K562 (cell line): Measurements from ENCODE around the gene PPAT. TPM values are rescaled to one million over a fixed set of nuclear protein-coding genes. Genes with fewer than 3 reads are reported as not detected.

Experiments used
- ARID1B ChIP-seq: fragments of 450-650 bp; IDR thresholded peaks from 2 replicates; pipeline ENCODE4 v1.6.1; 2016; ENCODE audit warnings: antibody characterized with exemption, mild to moderate bottlenecking, inconsistent platforms
- CCNT2 ChIP-seq: IDR thresholded peaks from 2 replicates; pipeline ENCODE4 v1.6.1; 2011; ENCODE audit warnings: borderline replicate concordance, low read depth, mild to moderate bottlenecking, moderate library complexity, mixed read lengths, low read length; ENCODE audit not compliant: insufficient read length; ENCODE audit errors: extremely low read depth
- CREB3 ChIP-seq: fragments of 450-650 bp; conservative IDR thresholded peaks from 2 replicates; pipeline ENCODE4 v1.6.1; 2016; ENCODE audit warnings: missing genetic modification characterization, low read depth, mild to moderate bottlenecking, missing compliant biosample characterization, moderate library complexity
- CTBP1 ChIP-seq: fragments of 450-650 bp; IDR thresholded peaks from 2 replicates; pipeline ENCODE4 v1.6.1; 2016; ENCODE audit warnings: borderline replicate concordance
- GTF2A2 ChIP-seq: IDR thresholded peaks from 2 replicates; pipeline ENCODE4 v1.6.1; 2016; ENCODE audit warnings: mild to moderate bottlenecking, missing genetic modification characterization, missing compliant biosample characterization
- KLF1 ChIP-seq: fragments of 450-650 bp; IDR thresholded peaks from 2 replicates; pipeline ENCODE4 v1.6.1; 2016; ENCODE audit warnings: missing genetic modification characterization, missing compliant biosample characterization
- MAX ChIP-seq: sonication (generic); formaldehyde crosslinking; IDR thresholded peaks from 2 replicates; pipeline ENCODE4 v1.9.0; 2022; ENCODE audit warnings: mild to moderate bottlenecking, missing genetic modification reagents
- NR2F6 ChIP-seq: fragments of 450-650 bp; formaldehyde crosslinking; IDR thresholded peaks from 2 replicates; pipeline ENCODE4 v1.4.0; 2020; ENCODE audit warnings: mild to moderate bottlenecking
- POLR2AphosphoS2 ChIP-seq: IDR thresholded peaks from 2 replicates; pipeline ENCODE4 v1.6.1; 2012; ENCODE audit warnings: low read length, improper control_type of control experiment
- RAD21 ChIP-seq, 2 experiments: fragments of 250-450 bp in 1 of 2; fragments of 450-650 bp in 1 of 2; sonication (Bioruptor Pico) in 1 of 2; formaldehyde crosslinking in 1 of 2; IDR thresholded peaks in 1 of 2; conservative IDR thresholded peaks in 1 of 2; 2 replicates each; pipeline versions ENCODE4 v1.4.0 to v1.8.0; 2020 to 2022; ENCODE audit warnings: mild to moderate bottlenecking in 2 of 2, moderate library complexity in 1 of 2
- RBM14 ChIP-seq: fragments of 200-400 bp; formaldehyde crosslinking; IDR thresholded peaks from 2 replicates; pipeline ENCODE4 v1.6.1; 2018; ENCODE audit warnings: low read depth, mild to moderate bottlenecking, low read length, moderate library complexity, borderline replicate concordance; ENCODE audit not compliant: insufficient read depth
- TCF7 ChIP-seq: sonication (generic); IDR thresholded peaks from 2 replicates; pipeline ENCODE4 v1.6.1; 2016; ENCODE audit warnings: antibody characterized with exemption, borderline replicate concordance
- TRIM25 ChIP-seq: fragments of 450-650 bp; IDR thresholded peaks from 2 replicates; pipeline ENCODE4 v1.7.0; 2016; ENCODE audit warnings: borderline replicate concordance
- ZEB2 ChIP-seq: fragments of 450-650 bp; IDR thresholded peaks from 2 replicates; pipeline ENCODE4 v1.6.1; 2016
- ZNF133 ChIP-seq: fragments of 250-450 bp; sonication (Bioruptor Pico); IDR thresholded peaks from 2 replicates; pipeline ENCODE4 v1.4.0; 2020; ENCODE audit warnings: mild to moderate bottlenecking
- ZNF212 ChIP-seq: fragments of 450-650 bp; formaldehyde crosslinking; IDR thresholded peaks from 2 replicates; pipeline ENCODE4 v1.4.0; 2020; ENCODE audit warnings: mild to moderate bottlenecking
- ZNF592 ChIP-seq: fragments of 450-650 bp; IDR thresholded peaks from 2 replicates; pipeline ENCODE4 v1.6.1; 2017; ENCODE audit warnings: antibody characterized with exemption, mild to moderate bottlenecking
- ZNF780A ChIP-seq: fragments of 250-450 bp; sonication (Bioruptor Pico); IDR thresholded peaks from 2 replicates; pipeline ENCODE4 v1.5.0; 2021; ENCODE audit warnings: mild to moderate bottlenecking
- polyA plus RNA-seq, 8 experiments: library from polyadenylated mRNA; depleted of rRNA in 4 of 8; stranded (reverse) in 5 of 8; unstranded in 3 of 8; fragments of >200 nt; fragmentation: Nextera tagmentation in 2 of 8; fragmentation: Illumina TruSeq in 1 of 8; extraction: Ambion mirVana in 2 of 8; extraction: Trizol in 1 of 8; gene quantifications; 2 replicates each; pipeline versions ENCODE4 v1.2.1 to v1.2.3, GENCODE V29; 2011 to 2014; ENCODE audit warnings: inconsistent platforms in 1 of 8, missing spikeins in 1 of 8
- total RNA-seq, 7 experiments: library from RNA; depleted of rRNA in 6 of 7; stranded (reverse); fragments of >200 nt in 6 of 7; fragmentation: Illumina TruSeq in 2 of 7; extraction: Trizol in 2 of 7; gene quantifications; 2 replicates each; pipeline versions ENCODE4 v1.2.1 to v1.2.3, GENCODE V29; 2011 to 2021; ENCODE audit warnings: low replicate concordance in 1 of 7

The PPAT gene
- total and polyA plus RNA-seq, 9 of the 15 experiments (the other 6 are each of a cell fraction or from before 2014, with no cell fraction given) = 36.2 to 75.8 (median 55.5) TPM

- TF ChIP-seq TCF7 (0 out of 2 replicates have a peak, but pooled peaks have one; percentile 69), RAD21 (CRISPR knock-in tag; conservative IDR thresholded peaks at IDR 0.05 in 1 of 2, IDR thresholded peaks at IDR 0.05 in 1 of 2) (no peak), TRIM25 (no peak), KLF1 (tag) (no peak), ZNF592 (peak; percentile 37), CCNT2 (no peak), CTBP1 (peak; percentile 60; the same call in 1 of the 2 replicates), MAX (peak; percentile 68; the same call in 1 of the 2 replicates), POLR2AphosphoS2 (peak; percentile 82; the same call in 1 of the 2 replicates), RBM14 (0 out of 2 replicates have a peak, but pooled peaks have one; percentile 51), ZNF212 (no peak), ZNF133 (CRISPR knock-in tag) (no peak), GTF2A2 (tag) (peak; percentile 44; the same call in 1 of the 2 replicates), ZEB2 (no peak), CREB3 (tag) (no peak), NR2F6 (no peak), ARID1B (peak; percentile 58; the same call in 1 of the 2 replicates), ZNF780A (CRISPR knock-in tag) (no peak)
These were observed 32.1 kb upstream of the PPAT start, which contains the start of gene SRP72 (continued) for GRCh38 chr4:56467284-56468096.
